HEK293 (cell line): Measurements from ENCODE around the gene PARPBP.

Experiments
- IKZF3 ChIP-seq: fragments of 450-650 bp; IDR thresholded peaks from 2 replicates; pipeline ENCODE4 v1.5.0; 2018; ENCODE audit warnings: missing biosample characterization, mild to moderate bottlenecking, missing genetic modification characterization, moderate library complexity
- MYNN ChIP-seq: fragments of 450-650 bp; formaldehyde crosslinking; IDR thresholded peaks from 2 replicates; pipeline ENCODE4 v1.5.1; 2016; ENCODE audit warnings: missing biosample characterization, missing genetic modification characterization, borderline replicate concordance
- OVOL3 ChIP-seq: fragments of 450-650 bp; formaldehyde crosslinking; IDR thresholded peaks from 2 replicates; pipeline ENCODE4 v1.5.1; 2016; ENCODE audit warnings: missing biosample characterization, missing genetic modification characterization
- ZNF121 ChIP-seq: fragments of 450-650 bp; formaldehyde crosslinking; IDR thresholded peaks from 2 replicates; pipeline ENCODE4 v1.5.1; 2016; ENCODE audit warnings: missing biosample characterization, missing genetic modification characterization
- ZNF140 ChIP-seq: fragments of 450-650 bp; formaldehyde crosslinking; IDR thresholded peaks from 2 replicates; pipeline ENCODE4 v1.5.1; 2016; ENCODE audit warnings: missing biosample characterization, missing genetic modification characterization
- ZNF558 ChIP-seq: fragments of 450-650 bp; formaldehyde crosslinking; IDR thresholded peaks from 2 replicates; pipeline ENCODE4 v1.5.1; 2016; ENCODE audit warnings: missing biosample characterization, missing genetic modification characterization
- ZSCAN23 ChIP-seq: fragments of 450-650 bp; formaldehyde crosslinking; IDR thresholded peaks from 2 replicates; pipeline ENCODE4 v1.5.1; 2016; ENCODE audit warnings: missing biosample characterization, missing genetic modification characterization
- TF ChIP-seq, protein P1 (sequence below): fragments of 450-650 bp; formaldehyde crosslinking; IDR thresholded peaks from 2 replicates; pipeline ENCODE4 v1.5.1; 2016; ENCODE audit warnings: missing biosample characterization, missing genetic modification characterization
- TF ChIP-seq, protein P2 (sequence below): fragments of 450-650 bp; formaldehyde crosslinking; IDR thresholded peaks from 2 replicates; pipeline ENCODE4 v1.5.1; 2016; ENCODE audit warnings: missing biosample characterization, missing genetic modification characterization
- TF ChIP-seq, protein P3 (sequence below): fragments of 450-650 bp; formaldehyde crosslinking; IDR thresholded peaks from 2 replicates; pipeline ENCODE4 v1.5.1; 2017; ENCODE audit warnings: missing biosample characterization, missing genetic modification characterization
- TF ChIP-seq, protein P4 (sequence below): fragments of 450-650 bp; formaldehyde crosslinking; IDR thresholded peaks from 2 replicates; pipeline ENCODE4 v1.5.1; 2016; ENCODE audit warnings: missing biosample characterization, missing genetic modification characterization

DNA sequence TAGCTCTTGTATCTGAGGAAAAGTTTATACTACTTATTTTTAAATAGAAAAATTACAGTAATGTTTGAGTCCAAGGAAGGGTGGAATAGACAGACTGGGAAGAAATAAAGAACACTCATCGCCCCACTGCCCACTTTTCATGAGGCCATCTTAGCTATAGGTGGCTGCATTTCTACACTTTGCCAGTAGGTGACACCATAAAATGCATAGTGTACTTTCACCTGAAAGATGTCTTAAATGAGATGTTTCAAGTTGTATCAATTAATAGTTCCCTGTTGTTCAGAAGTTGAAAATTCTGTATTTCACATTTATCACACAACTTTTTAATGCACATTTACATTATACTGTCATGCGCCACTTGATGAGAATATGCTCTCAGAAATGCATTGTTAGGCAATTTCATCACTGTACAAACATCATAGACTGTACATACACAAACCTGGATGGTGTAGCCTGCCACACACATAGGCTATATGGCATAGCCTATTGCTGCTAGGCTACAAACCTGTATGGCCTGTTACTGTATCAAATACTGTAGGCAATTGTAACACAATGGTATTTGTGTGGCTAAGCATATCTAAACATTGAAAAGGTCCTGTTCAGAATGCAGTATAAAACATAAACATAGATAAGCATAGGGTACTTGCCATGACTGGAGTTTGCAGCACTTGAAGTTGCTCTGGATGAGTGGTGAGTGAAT is 50.1 kb downstream of the PARPBP start:
- TF ChIP-seq, protein P1, sequence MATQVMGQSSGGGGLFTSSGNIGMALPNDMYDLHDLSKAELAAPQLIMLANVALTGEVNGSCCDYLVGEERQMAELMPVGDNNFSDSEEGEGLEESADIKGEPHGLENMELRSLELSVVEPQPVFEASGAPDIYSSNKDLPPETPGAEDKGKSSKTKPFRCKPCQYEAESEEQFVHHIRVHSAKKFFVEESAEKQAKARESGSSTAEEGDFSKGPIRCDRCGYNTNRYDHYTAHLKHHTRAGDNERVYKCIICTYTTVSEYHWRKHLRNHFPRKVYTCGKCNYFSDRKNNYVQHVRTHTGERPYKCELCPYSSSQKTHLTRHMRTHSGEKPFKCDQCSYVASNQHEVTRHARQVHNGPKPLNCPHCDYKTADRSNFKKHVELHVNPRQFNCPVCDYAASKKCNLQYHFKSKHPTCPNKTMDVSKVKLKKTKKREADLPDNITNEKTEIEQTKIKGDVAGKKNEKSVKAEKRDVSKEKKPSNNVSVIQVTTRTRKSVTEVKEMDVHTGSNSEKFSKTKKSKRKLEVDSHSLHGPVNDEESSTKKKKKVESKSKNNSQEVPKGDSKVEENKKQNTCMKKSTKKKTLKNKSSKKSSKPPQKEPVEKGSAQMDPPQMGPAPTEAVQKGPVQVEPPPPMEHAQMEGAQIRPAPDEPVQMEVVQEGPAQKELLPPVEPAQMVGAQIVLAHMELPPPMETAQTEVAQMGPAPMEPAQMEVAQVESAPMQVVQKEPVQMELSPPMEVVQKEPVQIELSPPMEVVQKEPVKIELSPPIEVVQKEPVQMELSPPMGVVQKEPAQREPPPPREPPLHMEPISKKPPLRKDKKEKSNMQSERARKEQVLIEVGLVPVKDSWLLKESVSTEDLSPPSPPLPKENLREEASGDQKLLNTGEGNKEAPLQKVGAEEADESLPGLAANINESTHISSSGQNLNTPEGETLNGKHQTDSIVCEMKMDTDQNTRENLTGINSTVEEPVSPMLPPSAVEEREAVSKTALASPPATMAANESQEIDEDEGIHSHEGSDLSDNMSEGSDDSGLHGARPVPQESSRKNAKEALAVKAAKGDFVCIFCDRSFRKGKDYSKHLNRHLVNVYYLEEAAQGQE (tag by site-specific recombination) = no peak
- TF ChIP-seq ZSCAN23 (tag by site-specific recombination) (no peak), ZNF140 (tag by site-specific recombination) (no peak), OVOL3 (tag by site-specific recombination) (no peak), ZNF121 (tag by site-specific recombination) (no peak), IKZF3 (tag by site-specific recombination) (no peak), MYNN (no peak), ZNF558 (tag by site-specific recombination) (no peak)
- TF ChIP-seq, protein P2, sequence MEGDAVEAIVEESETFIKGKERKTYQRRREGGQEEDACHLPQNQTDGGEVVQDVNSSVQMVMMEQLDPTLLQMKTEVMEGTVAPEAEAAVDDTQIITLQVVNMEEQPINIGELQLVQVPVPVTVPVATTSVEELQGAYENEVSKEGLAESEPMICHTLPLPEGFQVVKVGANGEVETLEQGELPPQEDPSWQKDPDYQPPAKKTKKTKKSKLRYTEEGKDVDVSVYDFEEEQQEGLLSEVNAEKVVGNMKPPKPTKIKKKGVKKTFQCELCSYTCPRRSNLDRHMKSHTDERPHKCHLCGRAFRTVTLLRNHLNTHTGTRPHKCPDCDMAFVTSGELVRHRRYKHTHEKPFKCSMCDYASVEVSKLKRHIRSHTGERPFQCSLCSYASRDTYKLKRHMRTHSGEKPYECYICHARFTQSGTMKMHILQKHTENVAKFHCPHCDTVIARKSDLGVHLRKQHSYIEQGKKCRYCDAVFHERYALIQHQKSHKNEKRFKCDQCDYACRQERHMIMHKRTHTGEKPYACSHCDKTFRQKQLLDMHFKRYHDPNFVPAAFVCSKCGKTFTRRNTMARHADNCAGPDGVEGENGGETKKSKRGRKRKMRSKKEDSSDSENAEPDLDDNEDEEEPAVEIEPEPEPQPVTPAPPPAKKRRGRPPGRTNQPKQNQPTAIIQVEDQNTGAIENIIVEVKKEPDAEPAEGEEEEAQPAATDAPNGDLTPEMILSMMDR (tag by site-specific recombination) = no peak
- TF ChIP-seq, protein P3, sequence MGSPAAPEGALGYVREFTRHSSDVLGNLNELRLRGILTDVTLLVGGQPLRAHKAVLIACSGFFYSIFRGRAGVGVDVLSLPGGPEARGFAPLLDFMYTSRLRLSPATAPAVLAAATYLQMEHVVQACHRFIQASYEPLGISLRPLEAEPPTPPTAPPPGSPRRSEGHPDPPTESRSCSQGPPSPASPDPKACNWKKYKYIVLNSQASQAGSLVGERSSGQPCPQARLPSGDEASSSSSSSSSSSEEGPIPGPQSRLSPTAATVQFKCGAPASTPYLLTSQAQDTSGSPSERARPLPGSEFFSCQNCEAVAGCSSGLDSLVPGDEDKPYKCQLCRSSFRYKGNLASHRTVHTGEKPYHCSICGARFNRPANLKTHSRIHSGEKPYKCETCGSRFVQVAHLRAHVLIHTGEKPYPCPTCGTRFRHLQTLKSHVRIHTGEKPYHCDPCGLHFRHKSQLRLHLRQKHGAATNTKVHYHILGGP (tag by site-specific recombination) = no peak
- TF ChIP-seq, protein P4, sequence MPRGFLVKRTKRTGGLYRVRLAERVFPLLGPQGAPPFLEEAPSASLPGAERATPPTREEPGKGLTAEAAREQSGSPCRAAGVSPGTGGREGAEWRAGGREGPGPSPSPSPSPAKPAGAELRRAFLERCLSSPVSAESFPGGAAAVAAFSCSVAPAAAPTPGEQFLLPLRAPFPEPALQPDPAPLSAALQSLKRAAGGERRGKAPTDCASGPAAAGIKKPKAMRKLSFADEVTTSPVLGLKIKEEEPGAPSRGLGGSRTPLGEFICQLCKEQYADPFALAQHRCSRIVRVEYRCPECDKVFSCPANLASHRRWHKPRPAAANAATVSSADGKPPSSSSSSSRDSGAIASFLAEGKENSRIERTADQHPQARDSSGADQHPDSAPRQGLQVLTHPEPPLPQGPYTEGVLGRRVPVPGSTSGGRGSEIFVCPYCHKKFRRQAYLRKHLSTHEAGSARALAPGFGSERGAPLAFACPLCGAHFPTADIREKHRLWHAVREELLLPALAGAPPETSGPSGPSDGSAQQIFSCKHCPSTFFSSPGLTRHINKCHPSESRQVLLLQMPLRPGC (tag by site-specific recombination) = no peak
